NCI-H2107 treated with DMSO at 0.1 percent for 48 hours (cell line): ENCODE results near the gene RERE.

Experiments
- DNase-seq: peaks from one replicate; lab custom pipeline; 2025; ENCODE audit not compliant: unreplicated experiment; lab: John Stamatoyannopoulos, UW

RERE gene

GRCh38 chr1:8317647-8318381 is 499.6 kb downstream of the RERE start, which contains the start of gene SLC45A1:
Gene SLC45A1 (plus strand): TSS chr1:8318114. CDS start chr1:8324330, 6,216 bp downstream.
- no peak for DNase-seq

GRCh38 chr1:8315573-8316475 is 501.6 kb downstream of the RERE start:
- DNase-seq, result no peak

- DNase-seq, result no peak
Observed at GRCh38 chr1:8314346-8315280, 502.8 kb downstream of the RERE start.

GRCh38 chr1:8313231-8313630 is 504.2 kb downstream of the RERE start:
- DNase-seq, result no peak

GRCh38 chr1:8312235-8313218 is 504.9 kb downstream of the RERE start:
- no peak for DNase-seq

- DNase-seq, result no peak
Observed at GRCh38 chr1:8311068-8311718, 506.2 kb downstream of the RERE start.

- no peak for DNase-seq
Observed at GRCh38 chr1:8307628-8308027, 509.8 kb downstream of the RERE start.

GRCh38 chr1:8303876-8304275 is 513.6 kb downstream of the RERE start:
- DNase-seq, result no peak

- no peak for DNase-seq
Observed at GRCh38 chr1:8303141-8303540, 514.3 kb downstream of the RERE start.
